ENCODE measurements around the gene MRPL49. TPM values are rescaled to one million over a fixed set of nuclear protein-coding genes. Genes with fewer than 3 reads are reported as not detected.

Gene MRPL49
- total RNA-seq, 2 experiments from 2014 or later: 53.0 to 53.3 TPM

- Histone ChIP-seq H3K4me1 (ENCODE audit: insufficient read depth, low read length) (peaks cover 38% of the 10 kb centered on the region), H3K9me3 (ENCODE audit: control insufficient read depth in 1 of 2, insufficient read depth in 1 of 2, low read length in 2 of 2) (no peaks in the 10 kb centered on the region), H3K27me3 (ENCODE audit: control insufficient read depth in 1 of 2, insufficient read depth in 2 of 2, low read length in 2 of 2) (no peaks in the 10 kb centered on the region), H3K27ac (ENCODE audit: low read depth in 1 of 2, low read length in 2 of 2) (no peak overlapping the region), H3K36me3 (ENCODE audit: insufficient read depth, low read length) (peaks cover 74% of the 10 kb centered on the region), H3K4me3 (ENCODE audit: low read length) (no peak overlapping the region)
- no peak for TF ChIP-seq CTCF (IDR thresholded peaks at IDR 0.05)
- Mint-ChIP-seq H3K36me3 (ENCODE audit: low read depth) (peaks cover 93% of the 10 kb centered on the region), H3K4me1 (ENCODE audit: low read depth) (peaks cover 35% of the 10 kb centered on the region), H3K4me3 (peak overlapping the region; percentile 56), H3K9me3 (no peaks in the 10 kb centered on the region), H3K27me3 (no peaks in the 10 kb centered on the region), H3K27ac (peak overlapping the region; percentile 30)
- CTCF ChIA-PET: no interaction called here
- POLR2A ChIA-PET: interaction anchor here (0.6 to 3.1 kb wide), 3 partner anchors 9 to 352 kb away, joined by 3 to 18 read pairs (median 6); partner anchors contain the start of genes FAU, MRPL49 and TM7SF2
- intact Hi-C loops (cut with DNase I, micrococcal nuclease): loop anchor here in 1 of 2 experiments (5.0 kb wide), 1 partner anchor 214 kb away; the partner anchor contains the start of gene ATG2A
- DNase-seq: peak in 1 of 14 experiments; percentile 23
- ATAC-seq (ENCODE audit: poor library complexity): no peak
Measured at GRCh38 chr11:65130631-65131416, 8.7 kb downstream of the MRPL49 start.

DNA sequence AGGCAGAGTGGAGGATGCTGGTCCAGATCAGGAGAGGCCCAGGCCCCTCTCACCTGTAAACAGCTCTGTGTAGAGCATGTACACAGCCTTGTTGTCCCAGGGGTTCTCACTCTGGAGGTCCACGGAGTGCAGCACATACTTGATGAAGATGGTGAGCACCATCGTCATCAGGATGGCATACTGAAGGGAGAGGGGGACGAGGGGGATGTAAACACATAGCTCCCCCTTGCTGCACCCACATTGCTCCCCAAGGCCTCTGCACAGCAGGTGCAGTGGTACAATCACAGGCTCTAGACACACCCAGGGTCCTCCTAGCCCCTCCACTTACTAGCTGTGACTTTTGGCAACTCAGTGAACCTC, 9.3 kb downstream of the MRPL49 start:
- peaks cover 68% of the 10 kb centered on the region for H3K36me3 ChIP-seq (ENCODE audit: insufficient read depth, low read length)
- peaks cover 40% of the 10 kb centered on the region for H3K4me1 Mint-ChIP-seq (ENCODE audit: low read depth)
- no peak for TF ChIP-seq CTCF (IDR thresholded peaks at IDR 0.05)
- H3K27ac Mint-ChIP-seq: peak overlapping the region; percentile 44
- ChIA-PET CTCF (no interaction called here), POLR2A (interaction anchor here (0.6 to 3.1 kb wide), 3 partner anchors 9 to 352 kb away, joined by 3 to 18 read pairs (median 5); partner anchors contain the start of genes FAU, MRPL49 and TM7SF2)
- no peak overlapping the region for H3K27ac ChIP-seq (ENCODE audit: low read depth in 1 of 2, low read length in 2 of 2)
- H3K27me3 Mint-ChIP-seq: no peaks in the 10 kb centered on the region
- H3K36me3 Mint-ChIP-seq (ENCODE audit: low read depth): peaks cover 87% of the 10 kb centered on the region
- intact Hi-C loops (cut with DNase I, micrococcal nuclease): loop anchor here in 1 of 2 experiments (5.0 kb wide), 1 partner anchor 214 kb away; the partner anchor contains the start of gene ATG2A
- H3K4me3 ChIP-seq (ENCODE audit: low read length): no peak overlapping the region
- peak overlapping the region; percentile 56 for H3K4me3 Mint-ChIP-seq
- no peaks in the 10 kb centered on the region for H3K9me3 ChIP-seq (ENCODE audit: control insufficient read depth in 1 of 2, insufficient read depth in 1 of 2, low read length in 2 of 2)
- ATAC-seq (ENCODE audit: poor library complexity): no peak
- H3K27me3 ChIP-seq (ENCODE audit: control insufficient read depth in 1 of 2, insufficient read depth in 2 of 2, low read length in 2 of 2): no peaks in the 10 kb centered on the region
- no peaks in the 10 kb centered on the region for H3K9me3 Mint-ChIP-seq
- peaks cover 44% of the 10 kb centered on the region for H3K4me1 ChIP-seq (ENCODE audit: insufficient read depth, low read length)
- peak in 1 of 14 experiments; percentile 16 for DNase-seq

GRCh38 chr11:65131895-65132237, 9.7 kb downstream of the MRPL49 start:
- peaks cover 82% of the 10 kb centered on the region for H3K36me3 Mint-ChIP-seq (ENCODE audit: low read depth)
- no peaks in the 10 kb centered on the region for H3K27me3 ChIP-seq (ENCODE audit: control insufficient read depth in 1 of 2, insufficient read depth in 2 of 2, low read length in 2 of 2)
- peaks cover 47% of the 10 kb centered on the region for H3K4me1 ChIP-seq (ENCODE audit: insufficient read depth, low read length)
- ATAC-seq (ENCODE audit: poor library complexity): no peak
- no peaks in the 10 kb centered on the region for H3K9me3 Mint-ChIP-seq
- intact Hi-C loops (cut with DNase I, micrococcal nuclease): loop anchor here in 1 of 2 experiments (5.0 kb wide), 1 partner anchor 215 kb away; the partner anchor contains the start of gene ATG2A
- H3K9me3 ChIP-seq (ENCODE audit: control insufficient read depth in 1 of 2, insufficient read depth in 1 of 2, low read length in 2 of 2): no peaks in the 10 kb centered on the region
- TF ChIP-seq CTCF (IDR thresholded peaks at IDR 0.05): no peak
- peaks cover 63% of the 10 kb centered on the region for H3K36me3 ChIP-seq (ENCODE audit: insufficient read depth, low read length)
- peak overlapping the region; percentile 30 for H3K4me3 Mint-ChIP-seq
- H3K27me3 Mint-ChIP-seq: no peaks in the 10 kb centered on the region
- peak overlapping the region; percentile 44 for H3K27ac Mint-ChIP-seq
- ChIA-PET POLR2A (interaction anchor here (0.8 to 3.1 kb wide), 2 partner anchors 10 to 20 kb away, joined by 5 to 18 read pairs; partner anchors contain the start of genes FAU, MRPL49 and TM7SF2), CTCF (no interaction called here)
- H3K27ac ChIP-seq (ENCODE audit: low read depth in 1 of 2, low read length in 2 of 2): no peak overlapping the region
- H3K4me1 Mint-ChIP-seq (ENCODE audit: low read depth): peaks cover 45% of the 10 kb centered on the region
- no peak overlapping the region for H3K4me3 ChIP-seq (ENCODE audit: low read length)
- peak in 1 of 14 experiments; percentile 11 for DNase-seq
